MCF 10A (cell line): Measurements from ENCODE around the gene ZNF512B. TPM values are rescaled to one million over a fixed set of nuclear protein-coding genes. Genes with fewer than 3 reads are reported as not detected.

ENCODE experiments used
- BruUV-seq: library from RNA; stranded (reverse); fragments of 400-500 nt; replicated peaks from 2 replicates; lab custom pipeline; 2021; lab: Mats Ljungman, UMichigan
- CTCF ChIA-PET: fragments of 300-600 bp; sonication (Branson Sonifier 250); formaldehyde crosslinking; extraction: SDS; loops from one replicate; lab custom pipeline; 2021; ENCODE audit warnings: antibody characterized with exemption, inconsistent platforms; lab: Yijun Ruan, JAX
- POLR2A ChIA-PET: fragments of 300-600, 350-650 bp; sonication (Branson Sonifier 250); formaldehyde crosslinking; extraction: SDS; loops from one replicate; lab custom pipeline; 2020; ENCODE audit warnings: antibody characterized with exemption, inconsistent platforms; lab: Yijun Ruan, JAX
- DNase-seq: peaks from one replicate; pipeline ENCODE4 v3.0.0-alpha.2; 2018; ENCODE audit not compliant: unreplicated experiment
- H3K27ac Mint-ChIP-seq: one replicate; pipeline ENCODE4 v1.8.0; 2022; ENCODE audit warnings: mild to moderate bottlenecking, low read depth, mixed read lengths; ENCODE audit not compliant: unreplicated experiment
- H3K27me3 Mint-ChIP-seq: one replicate; pipeline ENCODE4 v1.8.0; 2022; ENCODE audit warnings: mixed read lengths; ENCODE audit not compliant: insufficient read depth, unreplicated experiment
- H3K36me3 Mint-ChIP-seq: one replicate; pipeline ENCODE4 v1.8.0; 2022; ENCODE audit warnings: mild to moderate bottlenecking, moderate library complexity, mixed read lengths; ENCODE audit not compliant: insufficient read depth, unreplicated experiment
- H3K4me1 Mint-ChIP-seq: one replicate; pipeline ENCODE4 v1.8.0; 2022; ENCODE audit warnings: mixed read lengths; ENCODE audit not compliant: insufficient read depth, unreplicated experiment
- H3K4me3 Mint-ChIP-seq: one replicate; pipeline ENCODE4 v1.8.0; 2022; ENCODE audit warnings: mild to moderate bottlenecking, moderate library complexity, mixed read lengths; ENCODE audit not compliant: unreplicated experiment
- H3K9me3 Mint-ChIP-seq: one replicate; pipeline ENCODE4 v1.8.0; 2022; ENCODE audit warnings: mixed read lengths; ENCODE audit not compliant: unreplicated experiment
- intact Hi-C: fragments of 100-400 bp; cut with micrococcal nuclease; formaldehyde crosslinking; loops from 2 replicates; pipeline ENCODE4 v1.14.1; 2022
- total RNA-seq: library from RNA; stranded (reverse); gene quantifications from 2 replicates; pipeline ENCODE4 v1.2.3, GENCODE V29; 2022
- TF ChIP-seq, protein P1 (sequence below): fragments of 200-600 bp; IDR thresholded peaks from one replicate; pipeline ENCODE4 v1.8.0; 2022; ENCODE audit warnings: antibody characterized with exemption, mild to moderate bottlenecking; ENCODE audit not compliant: unreplicated experiment

ZNF512B gene
- total RNA-seq, 1 experiment from 2014 or later, result 26.6 TPM

- TF ChIP-seq, protein P1, sequence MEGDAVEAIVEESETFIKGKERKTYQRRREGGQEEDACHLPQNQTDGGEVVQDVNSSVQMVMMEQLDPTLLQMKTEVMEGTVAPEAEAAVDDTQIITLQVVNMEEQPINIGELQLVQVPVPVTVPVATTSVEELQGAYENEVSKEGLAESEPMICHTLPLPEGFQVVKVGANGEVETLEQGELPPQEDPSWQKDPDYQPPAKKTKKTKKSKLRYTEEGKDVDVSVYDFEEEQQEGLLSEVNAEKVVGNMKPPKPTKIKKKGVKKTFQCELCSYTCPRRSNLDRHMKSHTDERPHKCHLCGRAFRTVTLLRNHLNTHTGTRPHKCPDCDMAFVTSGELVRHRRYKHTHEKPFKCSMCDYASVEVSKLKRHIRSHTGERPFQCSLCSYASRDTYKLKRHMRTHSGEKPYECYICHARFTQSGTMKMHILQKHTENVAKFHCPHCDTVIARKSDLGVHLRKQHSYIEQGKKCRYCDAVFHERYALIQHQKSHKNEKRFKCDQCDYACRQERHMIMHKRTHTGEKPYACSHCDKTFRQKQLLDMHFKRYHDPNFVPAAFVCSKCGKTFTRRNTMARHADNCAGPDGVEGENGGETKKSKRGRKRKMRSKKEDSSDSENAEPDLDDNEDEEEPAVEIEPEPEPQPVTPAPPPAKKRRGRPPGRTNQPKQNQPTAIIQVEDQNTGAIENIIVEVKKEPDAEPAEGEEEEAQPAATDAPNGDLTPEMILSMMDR, result no peak
- no peak for DNase-seq
- CTCF ChIA-PET, result interaction anchor here (0.6 kb wide), 2 partner anchors 19 to 228 kb away, joined by 3 to 5 read pairs; no protein-coding TSS in a partner anchor
- Mint-ChIP-seq H3K36me3 (peaks cover 14% of the 10 kb centered on the region), H3K27ac (no peak overlapping the region), H3K4me3 (no peak overlapping the region), H3K27me3 (no peaks in the 10 kb centered on the region), H3K9me3 (no peaks in the 10 kb centered on the region), H3K4me1 (peaks cover 22% of the 10 kb centered on the region)
- intact Hi-C loops, result no loop called here
- POLR2A ChIA-PET, result interaction anchor here (0.9 to 1.5 kb wide), 3 partner anchors 30 to 243 kb away, joined by 3 to 5 read pairs (median 4); partner anchors contain the start of genes ARFRP1 and PRPF6
- no TSS peak for BruUV-seq
These were observed 18.9 kb downstream of the ZNF512B start for GRCh38 chr20:63950701-63951397.

- TF ChIP-seq, protein P1, result no peak
- Mint-ChIP-seq H3K36me3 (peaks cover 43% of the 10 kb centered on the region), H3K27me3 (no peaks in the 10 kb centered on the region), H3K27ac (no peak overlapping the region), H3K4me1 (peaks cover 10% of the 10 kb centered on the region), H3K9me3 (no peaks in the 10 kb centered on the region), H3K4me3 (no peak overlapping the region)
- intact Hi-C loops, result no loop called here
- ChIA-PET CTCF (interaction anchor here (0.6 kb wide), 1 partner anchor 84 kb away, joined by 3 read pairs; no protein-coding TSS in a partner anchor), POLR2A (no interaction called here)
- no peak for DNase-seq
- no TSS peak for BruUV-seq
These were observed 21.9 kb downstream of the ZNF512B start for GRCh38 chr20:63947638-63948456.

- H3K4me1 Mint-ChIP-seq, result peaks cover 10% of the 10 kb centered on the region
- no TSS peak for BruUV-seq
- ChIA-PET CTCF (no interaction called here), POLR2A (interaction anchor here (0.6 to 0.7 kb wide), 3 partner anchors 36 to 131 kb away, joined by 3 read pairs; no protein-coding TSS in a partner anchor)
- DNase-seq, result no peak
- TF ChIP-seq, protein P1, result no peak
- H3K27ac Mint-ChIP-seq, result no peak overlapping the region
- H3K9me3 Mint-ChIP-seq, result no peaks in the 10 kb centered on the region
- no peaks in the 10 kb centered on the region for H3K27me3 Mint-ChIP-seq
- intact Hi-C loops, result no loop called here
- no peak overlapping the region for H3K4me3 Mint-ChIP-seq
- H3K36me3 Mint-ChIP-seq, result peaks cover 49% of the 10 kb centered on the region
These were observed 22.6 kb downstream of the ZNF512B start for GRCh38 chr20:63946986-63947637.
